ENCODE data around the gene SIM1.

The SIM1 gene

DNA sequence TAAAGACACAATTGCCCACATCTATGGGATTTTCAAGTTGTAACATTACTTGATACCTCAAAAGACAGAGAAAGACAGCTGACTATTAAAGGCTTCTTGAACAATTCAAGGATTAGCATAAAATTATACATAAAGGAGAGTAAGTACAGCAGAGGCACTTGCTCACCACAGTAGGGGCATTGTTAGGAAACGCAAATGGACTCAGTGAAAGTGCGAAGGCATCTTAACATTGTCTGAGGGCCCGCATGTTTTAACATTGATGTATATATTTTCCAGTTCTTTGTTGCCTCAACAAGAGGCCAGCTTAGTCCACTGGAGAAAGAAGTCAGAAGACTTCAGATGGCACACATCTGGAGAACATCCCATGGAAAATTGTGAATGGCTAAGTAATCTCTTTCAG is 115.4 kb downstream of the SIM1 start:
- DNase-seq = no peak

- DNase-seq = no peak
Measured at GRCh38 chr6:100347901-100348550, 116.7 kb downstream of the SIM1 start.

GRCh38 chr6:100346828-100347227 is 117.9 kb downstream of the SIM1 start:
- no peak for DNase-seq

DNA sequence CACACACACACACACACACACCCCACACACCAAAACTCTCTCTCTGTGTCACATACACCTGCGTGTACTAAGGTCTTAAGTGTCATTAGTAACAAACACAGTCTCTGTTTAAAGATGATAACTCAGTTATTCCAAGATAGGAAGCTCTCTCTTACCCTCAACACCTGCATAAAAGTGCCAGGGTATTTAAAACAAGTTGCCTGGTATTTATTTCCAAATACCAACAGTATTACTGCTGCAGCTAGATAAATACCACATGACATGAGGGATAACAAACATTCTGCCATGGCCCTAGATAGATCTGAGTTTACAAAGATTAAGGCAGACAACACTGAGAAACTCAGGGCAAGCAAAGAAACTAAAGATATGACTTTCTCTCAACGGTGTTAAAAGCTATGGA is 118.5 kb downstream of the SIM1 start:
- DNase-seq = no peak

DNA sequence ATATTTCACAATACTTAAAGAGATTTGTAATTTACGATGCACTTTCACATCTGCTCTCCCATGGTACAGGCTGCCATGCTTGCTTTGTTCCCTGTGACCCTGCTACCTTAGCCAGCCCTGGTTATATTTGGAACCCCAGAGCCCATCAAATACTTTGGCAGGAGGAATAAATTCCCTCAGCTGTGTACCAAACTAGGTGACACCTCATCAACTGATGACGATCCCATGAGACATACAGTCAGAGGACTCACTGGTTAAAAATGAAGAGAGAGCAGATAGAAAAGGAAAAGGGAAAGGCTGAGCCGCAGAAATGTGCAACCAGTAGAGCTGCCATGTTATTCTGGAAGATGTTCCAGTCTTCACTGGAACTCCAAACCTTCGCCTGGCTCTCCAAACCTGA is 120.0 kb downstream of the SIM1 start:
- DNase-seq = no peak

DNA sequence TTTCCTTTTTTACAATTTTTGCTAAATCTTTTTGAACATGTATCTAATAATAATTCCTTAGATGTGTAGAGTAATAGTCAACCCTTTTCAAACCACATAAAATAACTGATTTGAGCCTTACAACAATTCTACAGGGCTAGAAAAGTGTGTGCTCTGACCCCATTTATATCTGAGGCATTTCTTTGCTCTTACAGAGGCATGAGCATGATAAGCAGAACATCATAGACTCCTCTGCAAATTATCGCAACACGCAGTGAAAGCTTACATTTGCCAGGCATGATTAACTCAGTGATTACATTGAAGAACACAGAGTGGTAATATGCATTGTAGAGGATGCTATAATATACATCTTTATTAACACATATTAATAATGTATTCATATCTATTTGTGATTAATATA is 120.4 kb downstream of the SIM1 start:
- no peak for DNase-seq

DNA sequence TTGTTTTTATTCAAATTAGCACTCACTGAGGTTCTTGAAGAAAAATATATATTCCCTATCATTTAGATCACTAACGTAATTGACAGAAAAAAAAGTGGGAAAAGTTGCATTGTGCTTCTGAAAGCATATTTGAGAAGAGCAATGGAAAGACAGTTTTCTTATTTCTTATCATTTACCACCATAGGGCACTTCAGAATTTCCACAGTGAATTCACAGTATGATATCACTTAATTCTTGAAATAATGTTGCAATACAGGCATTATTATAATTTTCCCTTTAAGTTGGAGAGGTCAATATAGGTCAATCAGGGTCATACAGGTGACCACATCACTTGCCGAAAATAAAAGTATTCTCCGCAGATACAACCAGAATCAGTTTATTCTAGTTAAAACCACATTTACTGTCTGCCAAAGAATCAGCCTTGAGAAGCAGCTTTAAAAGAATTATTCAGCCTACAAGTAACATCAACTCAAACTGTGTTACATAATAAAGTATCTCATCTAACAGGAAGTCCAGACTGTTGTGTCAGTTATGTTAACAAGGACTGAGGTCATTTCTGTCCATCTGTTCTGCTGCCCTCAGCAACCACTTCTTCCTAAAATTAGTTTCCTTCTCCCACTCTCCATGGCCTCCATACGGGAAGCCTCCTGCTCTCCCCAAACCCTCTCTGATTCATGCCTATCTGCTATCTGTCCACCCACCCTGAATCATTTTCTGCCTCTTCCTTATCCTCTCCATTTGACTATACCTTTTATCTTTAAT is 121.2 kb downstream of the SIM1 start:
- DNase-seq = no peak

- DNase-seq = no peak
Measured at GRCh38 chr6:100342830-100343229, 121.9 kb downstream of the SIM1 start.

DNA sequence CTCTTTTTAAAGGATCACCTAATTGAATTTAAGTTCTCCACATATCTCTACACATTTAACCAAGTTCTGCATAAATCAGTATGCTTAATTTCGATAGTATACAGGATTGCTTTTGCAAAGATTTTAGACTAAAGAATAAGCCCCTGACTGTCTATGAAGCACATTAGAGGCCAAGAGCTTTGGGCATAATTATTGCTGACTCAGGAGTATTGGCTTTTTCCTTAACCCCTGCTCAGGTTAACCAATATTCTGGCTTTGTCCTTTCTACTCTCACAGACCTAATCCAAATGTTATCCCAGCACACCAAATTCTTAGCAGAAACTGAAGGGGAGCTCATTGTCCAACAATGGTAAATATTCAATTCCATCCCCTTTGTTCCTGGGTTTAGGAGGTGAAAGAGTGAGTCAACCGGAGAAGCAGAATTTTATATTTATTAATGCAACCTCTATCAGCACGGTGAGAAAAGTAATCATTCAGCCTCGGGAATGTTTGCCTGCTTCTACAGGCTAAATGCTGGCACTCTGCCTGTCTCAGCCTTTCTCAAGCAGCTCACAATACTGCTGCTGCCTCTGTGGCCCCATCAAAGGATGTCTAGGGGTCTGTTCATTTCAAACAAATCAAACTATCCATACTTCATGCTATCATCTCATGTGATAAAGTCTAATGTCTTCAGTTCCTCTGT is 125.0 kb downstream of the SIM1 start:
- DNase-seq = no peak

DNA sequence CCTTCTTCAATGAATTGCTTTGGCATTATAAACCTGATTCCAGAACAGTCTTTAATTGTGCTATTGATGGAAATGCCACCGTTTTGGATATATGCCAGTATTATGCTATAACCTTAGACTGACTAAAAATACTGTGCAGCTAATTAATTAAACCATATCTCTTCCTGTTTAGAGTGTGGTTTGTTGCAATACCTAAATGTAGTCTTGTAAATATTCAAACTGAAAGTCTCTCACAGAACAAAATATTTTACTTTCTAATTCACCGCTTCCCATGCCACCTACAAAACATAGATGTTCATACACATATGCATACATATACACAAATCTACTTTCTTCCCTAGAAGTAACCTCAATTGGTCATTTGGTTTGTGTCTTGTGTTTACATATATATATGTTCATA is 126.6 kb downstream of the SIM1 start:
- DNase-seq = no peak

GRCh38 chr6:100336876-100337275 is 127.8 kb downstream of the SIM1 start:
- DNase-seq = no peak

DNA sequence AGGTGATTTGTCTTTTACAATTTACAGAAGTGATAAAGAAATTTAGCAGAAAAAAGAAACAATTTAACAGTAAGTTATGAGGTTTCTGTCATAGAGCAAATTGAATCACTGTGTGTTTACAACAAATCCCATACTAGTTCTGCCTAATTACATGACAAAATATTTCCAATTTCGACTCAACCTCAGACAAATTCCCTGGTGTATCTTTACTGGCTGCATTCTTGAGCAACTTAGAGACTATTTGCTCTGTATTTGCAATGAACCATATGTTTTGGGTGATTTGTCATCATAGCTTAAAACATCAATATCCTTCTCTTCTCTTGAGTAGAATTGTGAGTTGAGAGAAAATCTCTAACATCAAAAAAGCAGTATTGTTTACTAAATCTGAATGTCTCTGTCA is 128.7 kb downstream of the SIM1 start:
- no peak for DNase-seq

All from NCI-H1436 (cell line).